NT2/D1 (cell line): ENCODE results near the gene OR11L1.

ENCODE experiments used
- DNase-seq: peaks from one replicate; pipeline ENCODE4 v3.0.0-alpha.2; 2011; ENCODE audit warnings: low read depth, low spot score
- H3K27me3 ChIP-seq: 2 replicates; pipeline ENCODE4 v1.6.0; 2011; ENCODE audit warnings: mild to moderate bottlenecking; ENCODE audit not compliant: insufficient read length, insufficient read depth
- H3K36me3 ChIP-seq: 2 replicates; pipeline ENCODE4 v1.6.1; 2011; ENCODE audit warnings: mild to moderate bottlenecking, low read length, mixed read lengths; ENCODE audit not compliant: insufficient read depth, insufficient read length
- H3K4me1 ChIP-seq: 2 replicates; pipeline ENCODE4 v1.5.1; 2011; ENCODE audit not compliant: insufficient read depth, insufficient read length
- H3K4me3 ChIP-seq: 2 replicates; pipeline ENCODE4 v1.5.1; 2011; ENCODE audit warnings: low read depth; ENCODE audit not compliant: insufficient read length
- H3K9ac ChIP-seq: 2 replicates; pipeline ENCODE4 v1.6.0; 2011; ENCODE audit warnings: low read depth; ENCODE audit not compliant: insufficient read length
- H3K9me3 ChIP-seq: 2 replicates; pipeline ENCODE4 v1.5.1; 2011; ENCODE audit warnings: mild to moderate bottlenecking, low read length; ENCODE audit not compliant: insufficient read depth
- SUZ12 ChIP-seq: IDR thresholded peaks from 2 replicates; pipeline ENCODE4 v1.6.1; 2011; ENCODE audit not compliant: insufficient read length, insufficient read depth; ENCODE audit errors: extremely low read depth
- YY1 ChIP-seq: IDR thresholded peaks from 2 replicates; pipeline ENCODE4 v1.6.1; 2011; ENCODE audit not compliant: insufficient read length, insufficient read depth
- ZNF274 ChIP-seq: IDR thresholded peaks from 2 replicates; pipeline ENCODE4 v1.6.1; 2011; ENCODE audit warnings: mild to moderate bottlenecking, low read depth, low read length

OR11L1 gene

DNA sequence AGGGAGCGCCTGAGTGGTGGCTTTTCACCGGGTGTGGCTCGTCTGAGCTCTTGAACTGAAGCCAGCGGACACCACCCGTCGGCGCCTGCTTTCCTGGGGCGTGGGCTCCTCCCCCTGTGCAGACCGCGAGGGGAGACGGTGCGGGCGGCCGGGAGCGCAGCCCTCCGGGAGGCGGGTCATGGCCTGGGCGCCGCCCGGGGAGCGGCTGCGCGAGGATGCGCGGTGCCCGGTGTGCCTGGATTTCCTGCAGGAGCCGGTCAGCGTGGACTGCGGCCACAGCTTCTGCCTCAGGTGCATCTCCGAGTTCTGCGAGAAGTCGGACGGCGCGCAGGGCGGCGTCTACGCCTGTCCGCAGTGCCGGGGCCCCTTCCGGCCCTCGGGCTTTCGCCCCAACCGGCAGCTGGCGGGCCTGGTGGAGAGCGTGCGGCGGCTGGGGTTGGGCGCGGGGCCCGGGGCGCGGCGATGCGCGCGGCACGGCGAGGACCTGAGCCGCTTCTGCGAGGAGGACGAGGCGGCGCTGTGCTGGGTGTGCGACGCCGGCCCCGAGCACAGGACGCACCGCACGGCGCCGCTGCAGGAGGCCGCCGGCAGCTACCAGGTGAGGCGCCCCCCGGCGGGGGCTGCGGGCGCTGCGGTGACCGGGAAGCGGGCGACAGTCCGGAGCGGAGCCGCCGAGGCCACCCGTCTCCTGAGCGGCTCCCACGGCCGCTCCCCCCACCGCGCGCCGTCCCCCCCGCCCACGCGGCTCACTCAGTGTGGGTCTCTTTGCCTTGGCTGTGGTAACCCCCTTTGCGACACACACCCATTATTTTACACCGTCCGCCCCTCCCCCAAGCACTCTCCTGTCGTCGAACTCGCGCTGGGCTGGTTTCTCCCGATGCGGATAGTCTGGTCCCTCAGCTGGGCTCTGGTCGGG, 15.6 kb upstream of the OR11L1 start, which contains the start of gene TRIM58:
TRIM58 (plus strand) TSS at position 119 of the 916 bp plus-strand sequence; CDS start at position 179, 60 bp downstream.
- peak; percentile 28 for DNase-seq
- Histone ChIP-seq H3K9ac (peak within 1 kb of the TSS; percentile 90), H3K4me1 (no peaks in the 10 kb centered on the region), H3K9me3 (no peaks in the 10 kb centered on the region), H3K36me3 (peaks cover 9% of the 10 kb centered on the region), H3K4me3 (peak within 1 kb of the TSS; percentile 77), H3K27me3 (peaks cover 6% of the 10 kb centered on the region)
- no peak for TF ChIP-seq SUZ12
- TF ChIP-seq ZNF274 = no peak
- no peak for TF ChIP-seq YY1

DNA sequence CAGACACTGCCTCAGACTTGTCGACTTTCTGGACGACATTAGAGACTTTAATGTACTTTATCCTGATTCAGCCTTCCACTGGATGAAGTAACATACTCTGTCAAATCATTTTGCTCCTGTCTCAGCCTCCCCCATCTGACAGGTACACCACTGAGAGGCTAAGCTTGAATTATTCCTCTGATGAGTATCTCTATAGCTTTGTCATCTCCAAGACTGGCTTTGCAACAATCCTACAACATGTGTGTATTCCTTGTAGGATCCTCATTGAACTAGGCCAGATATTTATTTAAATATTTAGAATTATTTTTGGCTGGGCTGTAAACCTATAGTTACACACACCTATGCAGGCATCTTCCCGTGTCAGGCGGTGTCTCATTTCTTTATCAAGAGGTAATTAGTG, 14.2 kb upstream of the OR11L1 start:
- H3K9me3 ChIP-seq = no peaks in the 10 kb centered on the region

DNA sequence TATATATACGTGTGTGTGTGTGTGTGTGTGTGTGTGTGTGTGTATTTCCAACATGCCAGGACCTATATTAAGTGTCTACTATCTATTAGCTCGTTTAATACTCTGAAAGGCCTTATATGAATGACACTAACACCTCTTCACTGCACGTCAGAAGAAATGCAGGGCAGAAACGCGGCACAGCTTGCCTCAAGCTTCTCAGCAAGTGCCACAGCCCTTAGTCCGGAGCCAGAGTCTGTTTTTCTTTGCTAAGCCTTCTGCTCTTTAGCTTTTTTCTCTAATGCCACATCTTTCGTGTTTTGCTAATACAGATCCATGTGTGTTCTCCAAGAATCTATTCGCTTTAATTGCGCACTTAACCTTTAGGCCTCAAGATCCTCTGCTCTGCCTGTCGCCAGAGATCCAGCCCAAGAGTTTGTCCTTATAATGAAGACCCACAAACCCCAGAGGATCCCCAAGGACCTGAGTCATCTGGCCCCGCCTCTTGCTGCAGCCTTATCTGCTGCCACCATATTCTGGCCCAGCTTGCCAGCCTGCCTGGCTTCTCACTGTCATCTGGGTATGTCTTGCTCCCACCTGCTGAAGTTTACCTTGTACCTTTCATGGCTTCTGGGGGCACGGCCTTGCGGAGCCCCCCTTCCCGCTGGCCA, 13.3 kb upstream of the OR11L1 start:
- TF ChIP-seq ZNF274 = no peak
- no peak for TF ChIP-seq YY1
- no peak for TF ChIP-seq SUZ12
- Histone ChIP-seq H3K4me1 (no peaks in the 10 kb centered on the region), H3K27me3 (peaks cover 6% of the 10 kb centered on the region), H3K4me3 (no peak overlapping the region), H3K36me3 (no peaks in the 10 kb centered on the region), H3K9ac (no peak overlapping the region), H3K9me3 (no peaks in the 10 kb centered on the region)
- DNase-seq = no peak

More for the DNA sequence above, 14.2 kb upstream of the OR11L1 start:
- no peak overlapping the region for H3K9ac ChIP-seq
- H3K27me3 ChIP-seq = peaks cover 6% of the 10 kb centered on the region
- H3K4me1 ChIP-seq = no peaks in the 10 kb centered on the region
- TF ChIP-seq ZNF274 (no peak), YY1 (no peak), SUZ12 (no peak)
- no peak overlapping the region for H3K4me3 ChIP-seq
- H3K36me3 ChIP-seq = peaks cover 7% of the 10 kb centered on the region
- no peak for DNase-seq

DNA sequence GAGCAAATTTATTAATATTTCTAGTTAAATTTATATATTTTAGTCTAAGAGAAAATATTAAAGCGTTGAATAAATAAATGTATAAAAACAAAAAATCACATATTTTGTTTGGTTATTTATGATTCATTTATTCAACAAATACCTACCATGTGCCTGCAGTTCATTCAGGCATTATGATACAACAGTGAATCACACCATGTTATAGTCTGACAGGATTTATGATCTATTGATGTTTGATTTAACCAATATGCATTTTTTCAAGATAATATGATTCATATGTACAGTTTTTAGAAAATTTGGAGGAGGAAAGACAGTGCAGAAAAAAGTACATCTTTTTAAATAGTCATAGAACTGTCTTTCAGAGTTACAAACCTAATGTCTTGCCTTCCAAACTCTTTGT, 7.9 kb upstream of the OR11L1 start:
- no peak for TF ChIP-seq SUZ12
- TF ChIP-seq YY1 = no peak
- no peak for TF ChIP-seq ZNF274
- Histone ChIP-seq H3K9me3 (no peaks in the 10 kb centered on the region), H3K4me1 (peaks cover 6% of the 10 kb centered on the region), H3K36me3 (no peaks in the 10 kb centered on the region), H3K9ac (no peak overlapping the region), H3K27me3 (no peaks in the 10 kb centered on the region), H3K4me3 (no peak overlapping the region)
- no peak for DNase-seq

- peaks cover 6% of the 10 kb centered on the region for H3K4me1 ChIP-seq
- H3K9me3 ChIP-seq = no peaks in the 10 kb centered on the region
- TF ChIP-seq YY1 = no peak
- no peak for TF ChIP-seq ZNF274
- TF ChIP-seq SUZ12 = no peak
- H3K4me3 ChIP-seq = no peak overlapping the region
- no peak overlapping the region for H3K9ac ChIP-seq
- no peak for DNase-seq
- H3K27me3 ChIP-seq = no peaks in the 10 kb centered on the region
- no peaks in the 10 kb centered on the region for H3K36me3 ChIP-seq
Observed at GRCh38 chr1:247848346-247848745, 6.7 kb upstream of the OR11L1 start.

- no peak for TF ChIP-seq YY1
- no peak for TF ChIP-seq ZNF274
- TF ChIP-seq SUZ12 = no peak
- H3K9me3 ChIP-seq = no peaks in the 10 kb centered on the region
Observed at GRCh38 chr1:247845693-247846017, 4.0 kb upstream of the OR11L1 start.

GRCh38 chr1:247845011-247845692, 3.5 kb upstream of the OR11L1 start:
- H3K27me3 ChIP-seq = no peaks in the 10 kb centered on the region
- H3K9me3 ChIP-seq = no peaks in the 10 kb centered on the region
- no peak overlapping the region for H3K4me3 ChIP-seq
- no peaks in the 10 kb centered on the region for H3K36me3 ChIP-seq
- DNase-seq = no peak
- H3K9ac ChIP-seq = no peak overlapping the region
- peaks cover 6% of the 10 kb centered on the region for H3K4me1 ChIP-seq
- TF ChIP-seq YY1 = no peak
- no peak for TF ChIP-seq SUZ12
- TF ChIP-seq ZNF274 = no peak

More at GRCh38 chr1:247845693-247846017, 4.0 kb upstream of the OR11L1 start:
- H3K9ac ChIP-seq = no peak overlapping the region
- H3K27me3 ChIP-seq = no peaks in the 10 kb centered on the region
- H3K36me3 ChIP-seq = no peaks in the 10 kb centered on the region
- H3K4me1 ChIP-seq = peaks cover 6% of the 10 kb centered on the region
- no peak overlapping the region for H3K4me3 ChIP-seq
- DNase-seq = no peak
